B cell (primary cell): ENCODE measurements around the gene LGR5. TPM values are rescaled to one million over a fixed set of nuclear protein-coding genes. Genes with fewer than 3 reads are reported as not detected.

Source experiments
- ATAC-seq: fragments of 200-7000 bp; cut with Tn5 transposase; one replicate; pipeline ENCODE4 v1.10.0; 2021; ENCODE audit warnings: low read depth, mild to moderate bottlenecking, moderate number of reproducible peaks, moderate library complexity
- CTCF ChIA-PET: fragments of 350-600 bp; sonication (Branson Sonifier 250); formaldehyde crosslinking; loops from one replicate; lab custom pipeline; 2021; ENCODE audit warnings: antibody characterized with exemption, inconsistent platforms; lab: Charles Lee
- POLR2A ChIA-PET: fragments of 350-600 bp; sonication (Branson Sonifier 250); formaldehyde crosslinking; loops from one replicate; lab custom pipeline; 2021; ENCODE audit warnings: antibody characterized with exemption; lab: Charles Lee
- DNase-seq: peaks from one replicate; pipeline ENCODE4 v3.0.0; 2013
- H2AFZ ChIP-seq: 2 replicates; pipeline ENCODE4 v1.6.1; 2012; ENCODE audit warnings: mild to moderate bottlenecking, low read depth, low read length; ENCODE audit not compliant: insufficient read depth, poor library complexity, severe bottlenecking
- H3K27ac ChIP-seq, 2 donors: 1 replicate in 1 of 2; 2 replicates in 1 of 2; pipeline ENCODE4 v1.5.1; 2012 to 2013; ENCODE audit warnings: low read length in 2 of 2, mild to moderate bottlenecking in 2 of 2, moderate library complexity in 1 of 2
- H3K27me3 ChIP-seq, 4 experiments: fragments of 200-600 bp in 1 of 4; sonication (generic) in 1 of 4; replicated peaks in 1 of 4; 1 replicate in 2 of 4; 2 replicates in 2 of 4; pipeline versions ENCODE4 v1.6.1 to v1.7.0; 2013 to 2016; ENCODE audit warnings: low read length in 3 of 4, mild to moderate bottlenecking in 2 of 4, mixed read lengths in 1 of 4, moderate library complexity in 1 of 4; ENCODE audit not compliant: insufficient read depth in 4 of 4, control insufficient read depth in 3 of 4; ENCODE audit errors: control extremely low read depth in 1 of 4
- H3K36me3 ChIP-seq, 2 experiments: replicated peaks in 1 of 2; 1 replicate in 1 of 2; 2 replicates in 1 of 2; pipeline versions ENCODE4 v1.6.1 to v1.7.1; 2013; ENCODE audit warnings: low read length in 1 of 2; ENCODE audit not compliant: insufficient read depth in 2 of 2, control insufficient read depth in 1 of 2; ENCODE audit errors: control extremely low read depth in 1 of 2, extremely low read depth in 1 of 2
- H3K4me1 ChIP-seq, 2 donors: fragments of 200-600 bp in 1 of 2; sonication (generic) in 1 of 2; 1 replicate in 1 of 2; 2 replicates in 1 of 2; pipeline versions ENCODE4 v1.5.1 to v1.6.1; 2013 to 2017; ENCODE audit warnings: low read length in 2 of 2; ENCODE audit not compliant: control insufficient read depth in 2 of 2, insufficient read depth in 2 of 2
- H3K4me2 ChIP-seq: replicated peaks from 2 replicates; pipeline ENCODE3; 2012; ENCODE audit warnings: mild to moderate bottlenecking, low read depth, low read length; ENCODE audit not compliant: poor library complexity, severe bottlenecking
- H3K4me3 ChIP-seq, 5 experiments: fragments of 200-600 bp in 1 of 5; sonication (generic) in 1 of 5; 1 replicate in 3 of 5; 2 replicates in 2 of 5; pipeline versions ENCODE4 v1.5.1 to v1.7.0; 2011 to 2016; ENCODE audit warnings: low read length in 4 of 5, mild to moderate bottlenecking in 4 of 5, low read depth in 2 of 5, control low read depth in 1 of 5, moderate library complexity in 1 of 5; ENCODE audit not compliant: insufficient read depth in 1 of 5; ENCODE audit errors: control extremely low read depth in 1 of 5, extremely low read depth in 1 of 5
- H3K79me2 ChIP-seq: fragments of 200-600 bp; sonication (generic); one replicate; pipeline ENCODE4 v1.6.0; 2016; ENCODE audit warnings: low read length; ENCODE audit not compliant: control insufficient read depth, insufficient read depth
- H3K9ac ChIP-seq: fragments of 200-600 bp; sonication (generic); 2 replicates; pipeline ENCODE4 v1.6.1; 2017; ENCODE audit warnings: mild to moderate bottlenecking, low read length, moderate library complexity
- H3K9me3 ChIP-seq, 3 donors: one replicate each; pipeline versions ENCODE4 v1.6.1 to v1.7.1; 2013; ENCODE audit warnings: low read length in 2 of 3; ENCODE audit not compliant: control insufficient read depth in 2 of 3, insufficient read depth in 1 of 3; ENCODE audit errors: control extremely low read depth in 1 of 3
- H4K20me1 ChIP-seq: 2 replicates; pipeline ENCODE4 v1.6.0; 2012; ENCODE audit warnings: mild to moderate bottlenecking, low read length; ENCODE audit not compliant: insufficient read depth, control insufficient read depth, poor library complexity, severe bottlenecking
- H3K27ac Mint-ChIP-seq: one replicate; pipeline ENCODE4 v1.8.0; 2021; ENCODE audit warnings: mixed read lengths
- H3K27me3 Mint-ChIP-seq: one replicate; pipeline ENCODE4 v1.8.0; 2021; ENCODE audit warnings: mixed read lengths
- H3K4me1 Mint-ChIP-seq: one replicate; pipeline ENCODE4 v1.8.0; 2021; ENCODE audit warnings: mixed read lengths
- H3K4me3 Mint-ChIP-seq: one replicate; pipeline ENCODE4 v1.8.0; 2021; ENCODE audit warnings: mixed read lengths
- H3K9me3 Mint-ChIP-seq: one replicate; pipeline ENCODE4 v1.8.0; 2022; ENCODE audit warnings: mixed read lengths; ENCODE audit not compliant: insufficient read depth
- EZH2 ChIP-seq: IDR thresholded peaks from 2 replicates; pipeline ENCODE4 v1.6.1; 2012; ENCODE audit warnings: borderline replicate concordance, low read depth, mild to moderate bottlenecking, moderate library complexity, low read length; ENCODE audit not compliant: insufficient read depth, poor library complexity, severe bottlenecking
- WGBS: methylation state at CpG from one replicate; pipeline ENCODE4 v1.1.5; 2013; ENCODE audit warnings: missing lambda C conversion rate; ENCODE audit not compliant: insufficient coverage; 5-methylcytosine and 5-hydroxymethylcytosine counted together
- intact Hi-C: fragments of 100-400 bp; cut with micrococcal nuclease; formaldehyde crosslinking; loops from one replicate; pipeline ENCODE4 v1.10.0; 2022
- polyA plus RNA-seq: library from polyadenylated mRNA; depleted of rRNA; stranded (reverse); fragments of >200 nt; gene quantifications from 2 replicates; pipeline ENCODE4 v1.2.3, GENCODE V29; 2012
- total RNA-seq, 2 donors: library from RNA; stranded (reverse); fragments of 120-200 nt in 1 of 2; gene quantifications; 1 replicate in 1 of 2; 2 replicates in 1 of 2; pipeline versions ENCODE4 v1.2.3 to v1.2.4, GENCODE V29; 2013 to 2022
- TF ChIP-seq, protein P1 (sequence below): fragments of 200-600 bp; IDR thresholded peaks from one replicate; pipeline ENCODE4 v1.8.0; 2022; ENCODE audit warnings: antibody characterized with exemption, mild to moderate bottlenecking

LGR5 gene
- total and polyA plus RNA-seq, 2 donors (not counting 1 experiment from before 2014, with no cell fraction given): 0.06 TPM; not detected in 1

GRCh38 chr12:71625476-71625875, 185.9 kb downstream of the LGR5 start:
- Histone ChIP-seq H3K36me3 (peaks cover 31 to 84% of the 10 kb centered on the region in 2 experiments), H3K9ac (no peak overlapping the region), H3K9me3 (no peaks in the 10 kb centered on the region), H3K4me3 (no peak overlapping the region), H3K27ac (no peak overlapping the region), H4K20me1 (no peaks in the 10 kb centered on the region), H2AFZ (no peak overlapping the region), H3K4me2 (peak overlapping the region; percentile 21), H3K27me3 (no peaks in the 10 kb centered on the region), H3K4me1 (peaks cover 0 to 7% of the 10 kb centered on the region in 2 donors), H3K79me2 (peaks cover 8% of the 10 kb centered on the region)
- POLR2A ChIA-PET: no interaction called here
- H3K4me3 Mint-ChIP-seq: no peak overlapping the region
- CTCF ChIA-PET: interaction anchor here (0.8 to 3.1 kb wide), 8 partner anchors 8 to 221 kb away, joined by 3 to 28 read pairs (median 4); no protein-coding TSS in a partner anchor
- intact Hi-C loops: loop anchor here (5.0 kb wide), 1 partner anchor 37 kb away; the partner anchor contains the start of genes THAP2 and ZFC3H1
- TF ChIP-seq, protein P1, sequence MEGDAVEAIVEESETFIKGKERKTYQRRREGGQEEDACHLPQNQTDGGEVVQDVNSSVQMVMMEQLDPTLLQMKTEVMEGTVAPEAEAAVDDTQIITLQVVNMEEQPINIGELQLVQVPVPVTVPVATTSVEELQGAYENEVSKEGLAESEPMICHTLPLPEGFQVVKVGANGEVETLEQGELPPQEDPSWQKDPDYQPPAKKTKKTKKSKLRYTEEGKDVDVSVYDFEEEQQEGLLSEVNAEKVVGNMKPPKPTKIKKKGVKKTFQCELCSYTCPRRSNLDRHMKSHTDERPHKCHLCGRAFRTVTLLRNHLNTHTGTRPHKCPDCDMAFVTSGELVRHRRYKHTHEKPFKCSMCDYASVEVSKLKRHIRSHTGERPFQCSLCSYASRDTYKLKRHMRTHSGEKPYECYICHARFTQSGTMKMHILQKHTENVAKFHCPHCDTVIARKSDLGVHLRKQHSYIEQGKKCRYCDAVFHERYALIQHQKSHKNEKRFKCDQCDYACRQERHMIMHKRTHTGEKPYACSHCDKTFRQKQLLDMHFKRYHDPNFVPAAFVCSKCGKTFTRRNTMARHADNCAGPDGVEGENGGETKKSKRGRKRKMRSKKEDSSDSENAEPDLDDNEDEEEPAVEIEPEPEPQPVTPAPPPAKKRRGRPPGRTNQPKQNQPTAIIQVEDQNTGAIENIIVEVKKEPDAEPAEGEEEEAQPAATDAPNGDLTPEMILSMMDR: no peak
- TF ChIP-seq EZH2: no peak
- 86% methylated on average over 1 of the region's 2 CpGs for WGBS
- peaks cover 22% of the 10 kb centered on the region for H3K4me1 Mint-ChIP-seq
- no peaks in the 10 kb centered on the region for H3K9me3 Mint-ChIP-seq
- no peaks in the 10 kb centered on the region for H3K27me3 Mint-ChIP-seq
- ATAC-seq: no peak
- DNase-seq: no peak
- H3K27ac Mint-ChIP-seq: peak overlapping the region; percentile 37

GRCh38 chr12:71626098-71626497, 186.5 kb downstream of the LGR5 start:
- intact Hi-C loops: loop anchor here (1.0 to 5.0 kb wide), 2 partner anchors 36 to 121 kb away; partner anchors contain the start of genes THAP2 and ZFC3H1
- WGBS: 0% methylated on average over 2 of the region's 5 CpGs

More at GRCh38 chr12:71626098-71626497, 186.5 kb downstream of the LGR5 start:
- Histone ChIP-seq H3K79me2 (peaks cover 4% of the 10 kb centered on the region), H3K4me1 (peaks cover 0 to 7% of the 10 kb centered on the region in 2 donors), H4K20me1 (no peaks in the 10 kb centered on the region), H3K9ac (no peak overlapping the region), H3K4me2 (peak overlapping the region; percentile 21), H3K9me3 (no peaks in the 10 kb centered on the region), H3K27ac (peak overlapping the region in 1 of 2 donors; percentile 43), H3K27me3 (no peaks in the 10 kb centered on the region), H2AFZ (no peak overlapping the region), H3K36me3 (peaks cover 31 to 84% of the 10 kb centered on the region in 2 experiments), H3K4me3 (no peak overlapping the region)
- TF ChIP-seq, protein P1: no peak
- TF ChIP-seq EZH2: no peak
- Mint-ChIP-seq H3K9me3 (no peaks in the 10 kb centered on the region), H3K4me3 (no peak overlapping the region), H3K4me1 (peaks cover 22% of the 10 kb centered on the region), H3K27ac (peak overlapping the region; percentile 5), H3K27me3 (no peaks in the 10 kb centered on the region)
- ChIA-PET CTCF (interaction anchor here (0.8 to 3.1 kb wide), 8 partner anchors 9 to 221 kb away, joined by 3 to 28 read pairs (median 4); no protein-coding TSS in a partner anchor), POLR2A (interaction anchor here (0.6 kb wide), 1 partner anchor 241 kb away, joined by 3 read pairs; no protein-coding TSS in a partner anchor)
- DNase-seq (peak; percentile 63), ATAC-seq (peak; percentile 14)
